Cardiac fibroblast (primary cell): ENCODE data around the gene ADARB2.

Source experiments
- DNase-seq, 2 donors: peaks; one replicate each; pipeline versions ENCODE4 v3.0.0 to v3.0.0-alpha.2; 2010; ENCODE audit warnings: low read depth in 2 of 2
- H3K4me3 ChIP-seq, 2 donors: replicated peaks in 1 of 2; 1 replicate in 1 of 2; 2 replicates in 1 of 2; pipeline ENCODE4 v1.5.1; 2011; ENCODE audit warnings: low read depth in 2 of 2, low read length in 2 of 2, mild to moderate bottlenecking in 2 of 2, moderate library complexity in 1 of 2
- CTCF ChIP-seq: IDR thresholded peaks from one replicate; pipeline ENCODE4 v1.5.1; 2011; ENCODE audit warnings: low read depth, mild to moderate bottlenecking, low read length, inconsistent platforms

Gene ADARB2

GRCh38 chr10:1376384-1376945 lies 360.9 kb downstream of the ADARB2 start:
- DNase-seq, result no peak
- no peak overlapping the region for H3K4me3 ChIP-seq
- no peak for TF ChIP-seq CTCF

GRCh38 chr10:1375346-1376170 lies 361.8 kb downstream of the ADARB2 start:
- DNase-seq, result no peak
- TF ChIP-seq CTCF, result no peak

GRCh38 chr10:1374511-1375345 lies 362.6 kb downstream of the ADARB2 start:
- DNase-seq, result no peak
- no peak for TF ChIP-seq CTCF
- H3K4me3 ChIP-seq, result no peak overlapping the region

More at GRCh38 chr10:1375346-1376170, 361.8 kb downstream of the ADARB2 start:
- no peak overlapping the region for H3K4me3 ChIP-seq

GRCh38 chr10:1373287-1373686 lies 364.0 kb downstream of the ADARB2 start:
- H3K4me3 ChIP-seq, result no peak overlapping the region
- no peak for DNase-seq
- no peak for TF ChIP-seq CTCF

- no peak for TF ChIP-seq CTCF
- H3K4me3 ChIP-seq, result no peak overlapping the region
- DNase-seq, result no peak
Measured at GRCh38 chr10:1372212-1372611, 365.1 kb downstream of the ADARB2 start.

GRCh38 chr10:1370298-1370697 lies 367.0 kb downstream of the ADARB2 start:
- DNase-seq, result no peak
- no peak overlapping the region for H3K4me3 ChIP-seq
- TF ChIP-seq CTCF, result no peak
